Measurements from ENCODE around the gene KIF4B.
"Not testable (repeated sequence)": the region's sequence is repeated elsewhere in the genome, so short reads cannot be mapped to it uniquely, and the experiment has no call there.

KIF4B gene

GRCh38 chr5:155006265-155006664 is 7.3 kb upstream of the KIF4B start:
- not testable (repeated sequence) for DNase-seq

- no peak for DNase-seq
These were observed 4.9 kb upstream of the KIF4B start for GRCh38 chr5:155008669-155009068.

GRCh38 chr5:155010881-155011280 is 2.7 kb upstream of the KIF4B start:
- no peak for DNase-seq

- no peak for DNase-seq
These were observed 1.7 kb downstream of the KIF4B start for GRCh38 chr5:155015239-155015638.

- DNase-seq = no peak
These were observed 4.1 kb downstream of the KIF4B start for GRCh38 chr5:155017610-155018009.

- no peak for DNase-seq
These were observed 6.2 kb downstream of the KIF4B start for GRCh38 chr5:155019601-155020226.

GRCh38 chr5:155021842-155022241 is 8.3 kb downstream of the KIF4B start:
- no peak for DNase-seq

- DNase-seq = no peak
These were observed 9.8 kb downstream of the KIF4B start for GRCh38 chr5:155023320-155023719.

- DNase-seq = no peak
These were observed 10.5 kb downstream of the KIF4B start for GRCh38 chr5:155024015-155024414.

GRCh38 chr5:155025895-155026294 is 12.3 kb downstream of the KIF4B start:
- no peak for DNase-seq

GRCh38 chr5:155027993-155028629 is 14.6 kb downstream of the KIF4B start:
- DNase-seq = no peak

GRCh38 chr5:155029240-155029639 is 15.7 kb downstream of the KIF4B start:
- DNase-seq = no peak

- DNase-seq = not testable (repeated sequence)
These were observed 20.7 kb downstream of the KIF4B start for GRCh38 chr5:155034145-155034744.

- not testable (repeated sequence) for DNase-seq
These were observed 21.5 kb downstream of the KIF4B start for GRCh38 chr5:155035087-155035486.

GRCh38 chr5:155040984-155041653 is 27.6 kb downstream of the KIF4B start:
- DNase-seq = no peak

GRCh38 chr5:155044591-155044990 is 31.0 kb downstream of the KIF4B start:
- DNase-seq = no peak

- DNase-seq = no peak
These were observed 33.0 kb downstream of the KIF4B start for GRCh38 chr5:155046591-155046990.

GRCh38 chr5:155047818-155048217 is 34.3 kb downstream of the KIF4B start:
- DNase-seq = no peak

GRCh38 chr5:155049569-155050383 is 36.2 kb downstream of the KIF4B start:
- DNase-seq = no peak

- DNase-seq = no peak
These were observed 36.9 kb downstream of the KIF4B start for GRCh38 chr5:155050384-155051019.

- no peak for DNase-seq
These were observed 39.0 kb downstream of the KIF4B start for GRCh38 chr5:155052532-155052931.

GRCh38 chr5:155053501-155053900 is 39.9 kb downstream of the KIF4B start:
- no peak for DNase-seq
